Measurements from ENCODE around the gene CISD3.

The CISD3 gene

GRCh38 chr17:38729886-38730525, at the start of gene CISD3:
TSS of gene CISD3 (plus strand) at chr17:38730341. CDS start at chr17:38730359, 18 bp downstream.
- peak; percentile 77 for DNase-seq

- no peak for DNase-seq
Observed at GRCh38 chr17:38681096-38681495, 49.0 kb upstream of the CISD3 start.

- DNase-seq, result no peak
Observed at GRCh38 chr17:38685491-38685890, 44.6 kb upstream of the CISD3 start.

- no peak for DNase-seq
Observed at GRCh38 chr17:38687286-38687685, 42.9 kb upstream of the CISD3 start.

- DNase-seq, result no peak
Observed at GRCh38 chr17:38690386-38690785, 39.8 kb upstream of the CISD3 start.

GRCh38 chr17:38691154-38691553, 39.0 kb upstream of the CISD3 start:
- DNase-seq, result no peak

- no peak for DNase-seq
Observed at GRCh38 chr17:38693700-38694329, 36.3 kb upstream of the CISD3 start.

- DNase-seq, result no peak
Observed at GRCh38 chr17:38697061-38697820, 32.9 kb upstream of the CISD3 start.

- no peak for DNase-seq
Observed at GRCh38 chr17:38698760-38699159, 31.4 kb upstream of the CISD3 start.

GRCh38 chr17:38701504-38702165, 28.5 kb upstream of the CISD3 start:
- no peak for DNase-seq

GRCh38 chr17:38702166-38702915, 27.8 kb upstream of the CISD3 start:
- DNase-seq, result peak; percentile 85

- DNase-seq, result no peak
Observed at GRCh38 chr17:38702916-38703741, 27.0 kb upstream of the CISD3 start.

- DNase-seq, result peak; percentile 94
Observed at GRCh38 chr17:38703742-38704605, 26.2 kb upstream of the CISD3 start.

GRCh38 chr17:38704606-38705522, 25.3 kb upstream of the CISD3 start, which contains the start of gene MLLT6:
TSS of gene MLLT6 (plus strand) at chr17:38705273. CDS start at chr17:38705633, 360 bp downstream.
- peak; percentile 86 for DNase-seq

GRCh38 chr17:38705523-38705802, 24.7 kb upstream of the CISD3 start:
- DNase-seq, result no peak

GRCh38 chr17:38705803-38706504, 24.2 kb upstream of the CISD3 start:
- no peak for DNase-seq

- no peak for DNase-seq
Observed at GRCh38 chr17:38706505-38707216, 23.5 kb upstream of the CISD3 start.

GRCh38 chr17:38707678-38708351, 22.3 kb upstream of the CISD3 start:
- DNase-seq, result no peak
